ENCODE results near the gene CTNNA1.

The CTNNA1 gene

GRCh38 chr5:138874771-138875551 is 121.7 kb downstream of the CTNNA1 start, which contains the start of gene LRRTM2 (continued):
- TF ChIP-seq PRDM10 (tag by site-specific recombination; IDR thresholded peaks at IDR 0.05) (no peak), OSR2 (tag by site-specific recombination; IDR thresholded peaks at IDR 0.05) (no peak), KLF8 (tag by site-specific recombination; IDR thresholded peaks at IDR 0.05) (0 out of 2 replicates have a peak, but pooled peaks have one; percentile 47), ZNF24 (tag by site-specific recombination; IDR thresholded peaks at IDR 0.05) (peak; percentile 62; the same call in 1 of the 2 replicates), ZNF596 (tag by site-specific recombination; IDR thresholded peaks at IDR 0.05) (no peak), ZEB2 (tag by site-specific recombination; IDR thresholded peaks at IDR 0.05) (0 out of 2 replicates have a peak, but pooled peaks have one; percentile 37), PRDM1 (tag by site-specific recombination; IDR thresholded peaks at IDR 0.05) (0 out of 2 replicates have a peak, but pooled peaks have one; percentile 47), ZNF660 (tag by site-specific recombination; IDR thresholded peaks at IDR 0.05) (peak; percentile 90), ZNF416 (tag by site-specific recombination; IDR thresholded peaks at IDR 0.05) (no peak), TRIM28 (IDR thresholded peaks at IDR 0.05; ENCODE audit: borderline replicate concordance, low read length) (peak; percentile 18; the same call in 1 of the 2 replicates)
- TF ChIP-seq, protein P1, sequence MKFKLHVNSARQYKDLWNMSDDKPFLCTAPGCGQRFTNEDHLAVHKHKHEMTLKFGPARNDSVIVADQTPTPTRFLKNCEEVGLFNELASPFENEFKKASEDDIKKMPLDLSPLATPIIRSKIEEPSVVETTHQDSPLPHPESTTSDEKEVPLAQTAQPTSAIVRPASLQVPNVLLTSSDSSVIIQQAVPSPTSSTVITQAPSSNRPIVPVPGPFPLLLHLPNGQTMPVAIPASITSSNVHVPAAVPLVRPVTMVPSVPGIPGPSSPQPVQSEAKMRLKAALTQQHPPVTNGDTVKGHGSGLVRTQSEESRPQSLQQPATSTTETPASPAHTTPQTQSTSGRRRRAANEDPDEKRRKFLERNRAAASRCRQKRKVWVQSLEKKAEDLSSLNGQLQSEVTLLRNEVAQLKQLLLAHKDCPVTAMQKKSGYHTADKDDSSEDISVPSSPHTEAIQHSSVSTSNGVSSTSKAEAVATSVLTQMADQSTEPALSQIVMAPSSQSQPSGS (tag by site-specific recombination; IDR thresholded peaks at IDR 0.05; ENCODE audit: low read depth), result peak; percentile 99
- TF ChIP-seq, protein P2, sequence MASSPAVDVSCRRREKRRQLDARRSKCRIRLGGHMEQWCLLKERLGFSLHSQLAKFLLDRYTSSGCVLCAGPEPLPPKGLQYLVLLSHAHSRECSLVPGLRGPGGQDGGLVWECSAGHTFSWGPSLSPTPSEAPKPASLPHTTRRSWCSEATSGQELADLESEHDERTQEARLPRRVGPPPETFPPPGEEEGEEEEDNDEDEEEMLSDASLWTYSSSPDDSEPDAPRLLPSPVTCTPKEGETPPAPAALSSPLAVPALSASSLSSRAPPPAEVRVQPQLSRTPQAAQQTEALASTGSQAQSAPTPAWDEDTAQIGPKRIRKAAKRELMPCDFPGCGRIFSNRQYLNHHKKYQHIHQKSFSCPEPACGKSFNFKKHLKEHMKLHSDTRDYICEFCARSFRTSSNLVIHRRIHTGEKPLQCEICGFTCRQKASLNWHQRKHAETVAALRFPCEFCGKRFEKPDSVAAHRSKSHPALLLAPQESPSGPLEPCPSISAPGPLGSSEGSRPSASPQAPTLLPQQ (tag by site-specific recombination; IDR thresholded peaks at IDR 0.05), result 0 out of 2 replicates have a peak, but pooled peaks have one; percentile 21

- Histone ChIP-seq H3K4me1 (ENCODE audit: control insufficient read depth, insufficient read depth, low read length) (peaks cover 40% of the 10 kb centered on the region), H3K4me3 (ENCODE audit: low read depth, low read length) (peak overlapping the region; percentile 18; the same call in 1 of the 2 replicates), H3K36me3 (ENCODE audit: control insufficient read depth in 2 of 2, insufficient read depth in 1 of 2, low read length in 2 of 2) (no peaks in the 10 kb centered on the region), H3K27ac (ENCODE audit: extremely low read depth, low read depth, low read length) (peak overlapping the region; percentile 47), H3K9me3 (ENCODE audit: control insufficient read depth, insufficient read depth, low read depth, low read length) (no peaks in the 10 kb centered on the region)
- ChIA-PET CTCF (interaction anchor here (0.6 to 2.1 kb wide), 3 partner anchors 10 to 92 kb away, joined by 3 to 5 read pairs (median 3); no protein-coding TSS in a partner anchor), POLR2A (no interaction called here)
- TF ChIP-seq ZBTB17 (tag by site-specific recombination; IDR thresholded peaks at IDR 0.05), result peak; percentile 2; the same call in 1 of the 2 replicates
- peak; percentile 39; the same call in 1 of the 2 replicates for TF ChIP-seq ZBTB20 (tag by site-specific recombination; IDR thresholded peaks at IDR 0.05)
- TF ChIP-seq ZNF169 (tag by site-specific recombination; IDR thresholded peaks at IDR 0.05), result no peak
- peak; percentile 59 for TF ChIP-seq ZNF629 (tag by site-specific recombination; IDR thresholded peaks at IDR 0.05)
- TF ChIP-seq OSR2 (tag by site-specific recombination; IDR thresholded peaks at IDR 0.05), result peak; percentile 31; the same call in 1 of the 2 replicates
- TF ChIP-seq, protein P3, sequence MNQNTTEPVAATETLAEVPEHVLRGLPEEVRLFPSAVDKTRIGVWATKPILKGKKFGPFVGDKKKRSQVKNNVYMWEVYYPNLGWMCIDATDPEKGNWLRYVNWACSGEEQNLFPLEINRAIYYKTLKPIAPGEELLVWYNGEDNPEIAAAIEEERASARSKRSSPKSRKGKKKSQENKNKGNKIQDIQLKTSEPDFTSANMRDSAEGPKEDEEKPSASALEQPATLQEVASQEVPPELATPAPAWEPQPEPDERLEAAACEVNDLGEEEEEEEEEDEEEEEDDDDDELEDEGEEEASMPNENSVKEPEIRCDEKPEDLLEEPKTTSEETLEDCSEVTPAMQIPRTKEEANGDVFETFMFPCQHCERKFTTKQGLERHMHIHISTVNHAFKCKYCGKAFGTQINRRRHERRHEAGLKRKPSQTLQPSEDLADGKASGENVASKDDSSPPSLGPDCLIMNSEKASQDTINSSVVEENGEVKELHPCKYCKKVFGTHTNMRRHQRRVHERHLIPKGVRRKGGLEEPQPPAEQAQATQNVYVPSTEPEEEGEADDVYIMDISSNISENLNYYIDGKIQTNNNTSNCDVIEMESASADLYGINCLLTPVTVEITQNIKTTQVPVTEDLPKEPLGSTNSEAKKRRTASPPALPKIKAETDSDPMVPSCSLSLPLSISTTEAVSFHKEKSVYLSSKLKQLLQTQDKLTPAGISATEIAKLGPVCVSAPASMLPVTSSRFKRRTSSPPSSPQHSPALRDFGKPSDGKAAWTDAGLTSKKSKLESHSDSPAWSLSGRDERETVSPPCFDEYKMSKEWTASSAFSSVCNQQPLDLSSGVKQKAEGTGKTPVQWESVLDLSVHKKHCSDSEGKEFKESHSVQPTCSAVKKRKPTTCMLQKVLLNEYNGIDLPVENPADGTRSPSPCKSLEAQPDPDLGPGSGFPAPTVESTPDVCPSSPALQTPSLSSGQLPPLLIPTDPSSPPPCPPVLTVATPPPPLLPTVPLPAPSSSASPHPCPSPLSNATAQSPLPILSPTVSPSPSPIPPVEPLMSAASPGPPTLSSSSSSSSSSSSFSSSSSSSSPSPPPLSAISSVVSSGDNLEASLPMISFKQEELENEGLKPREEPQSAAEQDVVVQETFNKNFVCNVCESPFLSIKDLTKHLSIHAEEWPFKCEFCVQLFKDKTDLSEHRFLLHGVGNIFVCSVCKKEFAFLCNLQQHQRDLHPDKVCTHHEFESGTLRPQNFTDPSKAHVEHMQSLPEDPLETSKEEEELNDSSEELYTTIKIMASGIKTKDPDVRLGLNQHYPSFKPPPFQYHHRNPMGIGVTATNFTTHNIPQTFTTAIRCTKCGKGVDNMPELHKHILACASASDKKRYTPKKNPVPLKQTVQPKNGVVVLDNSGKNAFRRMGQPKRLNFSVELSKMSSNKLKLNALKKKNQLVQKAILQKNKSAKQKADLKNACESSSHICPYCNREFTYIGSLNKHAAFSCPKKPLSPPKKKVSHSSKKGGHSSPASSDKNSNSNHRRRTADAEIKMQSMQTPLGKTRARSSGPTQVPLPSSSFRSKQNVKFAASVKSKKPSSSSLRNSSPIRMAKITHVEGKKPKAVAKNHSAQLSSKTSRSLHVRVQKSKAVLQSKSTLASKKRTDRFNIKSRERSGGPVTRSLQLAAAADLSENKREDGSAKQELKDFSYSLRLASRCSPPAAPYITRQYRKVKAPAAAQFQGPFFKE (tag by site-specific recombination; IDR thresholded peaks at IDR 0.05; ENCODE audit: borderline replicate concordance), result no peak
- TF ChIP-seq WT1 (tag by site-specific recombination; IDR thresholded peaks at IDR 0.05), result no peak
- 0 out of 2 replicates have a peak, but pooled peaks have one; percentile 0 for TF ChIP-seq ZNF324 (tag by site-specific recombination; IDR thresholded peaks at IDR 0.05)
These were observed 122.3 kb downstream of the CTNNA1 start for GRCh38 chr5:138875552-138875875.

Measured in HEK293 (cell line).